GM19324 (cell line): ENCODE data around the gene ASF1B.

Source experiments
- ATAC-seq: cut with Tn5 transposase; IDR thresholded peaks from one replicate; pipeline ENCODE4 v1.9.1; 2021; ENCODE audit warnings: mild to moderate bottlenecking, moderate library complexity; ENCODE audit not compliant: unreplicated experiment, low FRiP score

The ASF1B gene

GRCh38 chr19:14112051-14112808, 24.2 kb downstream of the ASF1B start:
- no peak for ATAC-seq

DNA sequence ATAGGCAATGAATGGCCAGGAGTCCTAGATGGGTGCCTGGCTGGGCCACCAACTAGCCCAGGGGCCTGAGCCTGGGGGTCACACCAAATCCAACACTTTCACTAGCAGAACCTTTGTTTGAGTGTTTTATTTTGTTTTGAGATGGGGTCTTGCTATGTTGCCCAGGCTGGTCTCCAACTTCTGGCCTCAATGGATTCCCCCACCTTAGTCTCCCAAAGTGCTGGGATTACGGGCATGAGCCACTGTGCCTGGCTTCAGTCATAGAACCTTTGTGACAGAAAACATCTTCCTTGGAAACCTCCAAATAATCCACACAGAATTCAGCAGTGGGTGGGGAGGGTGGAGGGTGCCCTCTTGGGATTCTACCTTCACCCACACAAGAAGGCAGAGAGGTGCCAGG, 24.9 kb downstream of the ASF1B start:
- no peak for ATAC-seq

- no peak for ATAC-seq
Measured at GRCh38 chr19:14110650-14111049, 25.7 kb downstream of the ASF1B start.

GRCh38 chr19:14107581-14108461, 28.6 kb downstream of the ASF1B start:
- ATAC-seq, result no peak

- no peak for ATAC-seq
Measured at GRCh38 chr19:14106840-14107239, 29.5 kb downstream of the ASF1B start.

GRCh38 chr19:14105680-14106079, 30.7 kb downstream of the ASF1B start:
- no peak for ATAC-seq

DNA sequence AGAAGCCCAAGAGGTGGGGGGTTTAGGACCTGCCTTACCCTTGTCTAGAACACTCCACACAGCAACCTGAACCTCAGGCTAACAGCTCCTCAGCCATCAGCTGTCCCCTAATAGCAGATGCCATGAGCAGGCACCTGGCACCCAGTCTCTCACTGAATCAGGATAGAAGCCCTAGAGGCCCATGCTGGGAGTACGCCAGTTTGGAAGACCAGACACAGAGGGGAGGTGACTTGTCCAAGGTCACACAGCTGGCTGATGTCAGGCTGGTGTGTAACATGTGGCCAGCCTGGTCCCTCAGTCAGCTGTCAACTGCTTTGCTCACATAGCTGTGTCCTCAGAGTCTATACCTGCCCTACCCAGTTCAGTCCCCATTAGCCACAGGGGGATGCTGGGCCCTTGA, 33.1 kb downstream of the ASF1B start:
- ATAC-seq, result no peak

- no peak for ATAC-seq
Measured at GRCh38 chr19:14102756-14103155, 33.6 kb downstream of the ASF1B start.

- no peak for ATAC-seq
Measured at GRCh38 chr19:14102102-14102696, 34.2 kb downstream of the ASF1B start.

DNA sequence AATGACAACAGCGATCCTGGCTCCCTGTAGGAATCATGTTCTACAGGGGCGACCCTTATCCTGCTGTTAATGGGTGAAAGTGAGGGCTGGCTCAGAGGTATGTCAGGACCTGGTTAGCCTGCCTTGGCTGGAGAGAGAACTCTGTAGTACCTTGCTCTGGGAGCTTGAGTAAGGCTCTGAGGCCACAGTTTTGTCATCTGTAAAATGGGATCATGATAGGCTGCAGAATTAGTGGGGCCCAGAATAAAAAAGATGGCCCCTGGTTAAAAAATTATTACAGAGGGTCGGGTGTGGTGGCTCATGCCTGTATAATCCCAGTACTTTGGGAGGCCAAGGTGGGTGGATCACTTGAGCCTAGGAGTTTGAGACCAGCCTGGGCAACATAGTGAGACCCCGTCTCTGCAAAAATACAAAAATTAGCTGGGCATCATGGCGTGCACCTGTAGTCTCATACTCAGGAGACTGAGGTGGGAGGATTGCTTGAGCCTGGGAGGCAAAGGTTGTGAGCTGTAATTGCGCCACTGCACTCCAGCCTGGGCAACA, 35.3 kb downstream of the ASF1B start:
- no peak for ATAC-seq

GRCh38 chr19:14097532-14098151, 38.7 kb downstream of the ASF1B start:
- ATAC-seq, result no peak

- ATAC-seq, result no peak
Measured at GRCh38 chr19:14096272-14096992, 40.0 kb downstream of the ASF1B start.

DNA sequence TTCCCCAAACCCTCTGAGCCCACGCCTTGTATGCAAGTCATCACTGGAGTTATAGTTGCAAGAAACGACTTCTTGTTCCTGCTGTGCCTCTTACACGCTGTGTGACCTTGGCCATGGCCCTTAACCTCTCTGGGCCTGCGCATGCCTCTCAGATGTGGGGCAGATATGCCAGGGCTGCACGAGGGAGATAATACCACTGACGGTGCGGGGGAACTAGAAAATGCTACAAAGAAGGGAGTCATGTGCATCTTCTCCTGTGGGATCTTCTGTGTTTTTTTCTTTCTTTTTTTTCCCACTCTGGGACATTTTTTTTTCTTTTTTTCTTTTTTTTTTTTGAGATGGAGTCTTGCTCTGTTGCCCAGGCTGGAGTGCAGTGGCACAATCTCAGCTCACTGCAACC, 41.5 kb downstream of the ASF1B start:
- ATAC-seq, result no peak

DNA sequence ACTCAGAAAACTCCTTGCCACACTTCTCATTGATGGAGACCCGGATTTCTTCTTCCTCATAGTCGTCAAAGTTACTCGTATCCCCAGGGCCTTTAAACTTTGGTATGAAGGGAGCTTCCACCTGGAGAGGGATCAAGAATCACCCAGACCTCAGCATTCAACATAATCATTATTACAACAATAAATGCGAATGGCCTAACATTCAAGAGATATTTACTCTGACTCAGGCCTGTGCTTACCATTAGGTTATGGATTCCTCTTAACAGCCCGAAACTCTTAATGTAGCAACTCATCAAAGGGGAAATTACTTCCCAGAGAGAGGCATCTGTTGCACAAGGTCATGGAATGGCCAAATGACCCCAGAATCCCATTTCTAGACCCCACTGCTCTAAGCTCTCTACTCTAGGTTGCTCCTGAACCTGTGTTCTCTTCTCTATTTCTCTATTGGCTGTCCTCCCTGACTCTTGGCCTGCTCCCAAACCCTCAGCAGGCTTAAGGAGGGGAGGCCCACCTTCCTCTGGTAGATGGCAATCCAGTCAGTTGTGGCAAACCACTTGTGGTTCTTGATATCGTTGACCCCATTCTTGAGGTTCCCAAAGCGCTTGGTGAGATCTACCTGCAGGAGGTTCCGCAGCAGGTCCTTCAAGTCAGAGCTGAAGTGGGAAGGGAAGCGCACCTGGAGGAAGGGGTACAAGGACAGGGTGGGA, 43.1 kb downstream of the ASF1B start:
- ATAC-seq, result no peak

DNA sequence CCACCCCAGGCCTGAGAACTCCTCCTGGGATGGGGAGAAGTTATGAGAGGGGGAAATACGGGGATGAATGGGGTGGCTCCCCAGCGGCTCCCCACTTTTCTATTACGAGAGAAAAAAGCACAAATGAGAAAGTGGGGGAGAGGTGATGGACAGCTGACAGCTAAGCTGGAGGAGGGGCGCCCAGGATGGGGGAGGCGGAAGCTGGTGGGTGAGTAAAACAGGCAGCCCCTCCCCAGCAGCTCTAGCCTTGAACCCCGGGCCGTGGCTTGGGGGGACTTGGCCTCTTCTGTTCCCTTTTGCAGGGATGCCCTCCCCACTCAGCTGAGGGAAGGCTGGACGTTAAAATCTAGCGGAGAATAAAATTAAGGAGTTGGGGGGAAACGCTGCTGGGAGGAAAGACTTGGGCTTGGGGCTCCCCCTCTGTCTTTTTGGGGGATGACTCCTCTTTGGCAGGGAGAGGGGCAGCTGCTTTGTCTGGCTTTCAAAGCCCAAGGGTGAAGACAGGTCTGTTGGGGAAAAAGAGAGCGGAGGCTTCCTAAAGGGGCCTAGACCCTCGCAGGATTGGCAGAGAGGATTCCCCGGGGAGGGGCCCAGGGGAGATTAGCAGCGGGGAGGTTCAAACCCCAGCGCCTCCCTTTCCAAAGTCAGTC, 44.5 kb downstream of the ASF1B start:
- no peak for ATAC-seq

- ATAC-seq, result peak; percentile 65
Measured at GRCh38 chr19:14091081-14091812, 45.1 kb downstream of the ASF1B start.

- ATAC-seq, result peak; percentile 50
Measured at GRCh38 chr19:14090509-14091080, 45.8 kb downstream of the ASF1B start, which contains the start of gene SAMD1. SAMD1 (minus strand) TSS chr19:14090751.
